Measurements from ENCODE around the gene MAPKAPK3.
"Not testable (repeated sequence)": the region's sequence is repeated elsewhere in the genome, so short reads cannot be mapped to it uniquely, and the experiment has no call there.

Gene MAPKAPK3

DNA sequence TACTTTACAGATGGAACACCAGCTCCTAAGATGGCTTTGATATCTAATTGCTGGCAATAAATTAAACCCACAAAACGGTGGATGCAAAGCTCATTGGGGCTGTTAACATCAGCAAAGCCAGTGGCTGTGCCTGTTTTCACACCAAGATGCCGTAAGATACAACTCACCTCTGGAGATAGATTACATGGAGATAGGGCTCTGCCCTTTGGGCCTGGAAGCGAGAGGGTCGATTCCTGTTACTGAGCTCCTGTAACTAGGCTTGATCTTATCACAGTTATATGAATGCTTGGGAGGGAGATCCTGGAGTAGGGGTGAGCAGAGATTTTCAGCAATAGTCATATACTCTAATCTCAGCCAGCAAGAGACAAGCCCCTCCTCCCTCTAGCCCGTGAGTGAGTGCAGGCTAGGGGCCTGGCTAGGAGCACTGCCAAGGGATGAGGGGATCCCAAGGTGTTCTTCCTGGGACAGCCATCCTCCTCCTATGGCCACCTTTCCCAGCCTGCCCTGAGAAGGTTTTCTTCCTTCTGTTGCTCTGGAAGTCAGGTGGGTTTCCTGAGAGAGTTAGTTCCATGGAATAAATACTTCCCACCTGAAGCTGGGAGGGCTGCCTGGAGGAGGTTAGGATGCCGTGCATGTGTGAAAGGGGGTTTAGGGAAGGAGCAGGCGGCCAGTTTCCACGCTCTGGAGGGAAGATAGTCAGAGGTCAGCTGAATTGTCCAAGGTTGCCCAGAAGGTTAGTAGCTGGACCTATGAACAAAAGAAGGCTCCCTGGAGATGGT is 39.7 kb downstream of the MAPKAPK3 start:
- no peak for DNase-seq (ENCODE audit: low spot score)

DNA sequence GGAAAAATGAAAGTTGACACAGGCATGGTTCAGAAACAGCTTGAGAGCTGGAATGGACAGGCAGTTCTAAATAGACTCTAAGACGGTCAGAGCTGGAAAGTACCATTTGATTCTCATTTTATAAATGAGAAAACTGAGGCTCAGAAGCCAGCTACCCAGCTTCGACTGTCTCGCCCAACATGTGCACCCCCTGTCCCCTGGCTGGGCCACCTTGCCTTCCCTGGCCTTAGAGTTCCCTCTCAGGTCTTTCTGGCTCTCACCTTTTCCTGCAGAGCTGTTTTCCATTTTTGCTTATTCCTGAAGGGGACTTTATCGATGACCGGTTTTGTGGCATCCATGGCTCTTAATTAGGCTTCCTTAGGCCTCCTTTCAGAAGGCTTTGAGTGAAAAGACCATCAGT is 40.5 kb downstream of the MAPKAPK3 start:
- no peak for DNase-seq (ENCODE audit: low spot score)

DNA sequence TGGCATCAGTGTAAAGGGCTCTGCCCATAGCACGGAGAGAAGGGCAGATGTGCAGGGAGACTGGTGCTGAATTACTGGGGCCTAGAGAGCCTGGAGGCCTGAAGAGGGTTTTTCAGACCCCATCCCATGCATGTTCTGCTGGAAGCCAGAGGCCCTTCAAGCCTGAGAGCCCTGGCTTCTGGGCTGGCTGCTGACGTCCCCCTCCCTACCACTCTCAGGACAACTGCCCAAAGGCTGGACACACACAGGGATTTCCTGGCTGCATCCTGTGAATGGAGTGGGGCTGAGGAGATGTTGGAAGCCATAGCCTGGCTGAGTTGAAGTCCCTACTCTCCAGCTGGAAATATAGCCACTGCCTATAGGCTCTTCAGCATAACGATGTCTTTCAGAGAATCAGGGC is 40.9 kb downstream of the MAPKAPK3 start:
- DNase-seq (ENCODE audit: low spot score), result no peak

DNA sequence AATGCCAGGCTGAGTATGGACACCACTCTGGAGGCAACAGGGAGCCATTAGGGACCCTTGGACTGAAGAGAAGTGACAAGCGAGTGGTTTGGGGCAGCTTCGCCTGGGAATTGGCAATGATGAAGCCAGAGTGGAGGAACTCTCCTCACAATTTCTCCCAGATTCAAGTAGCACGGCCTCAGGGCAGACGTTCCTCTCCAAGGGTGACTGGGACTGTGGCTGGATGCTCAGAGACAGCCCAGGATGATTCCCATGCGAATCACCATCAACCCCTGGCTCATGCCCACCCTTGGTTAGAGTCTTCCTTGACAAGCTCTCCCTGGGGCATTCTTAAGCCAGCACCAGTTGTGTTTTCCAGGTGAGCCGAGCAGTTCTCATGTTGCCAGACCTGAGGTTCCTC is 41.5 kb downstream of the MAPKAPK3 start:
- DNase-seq (ENCODE audit: low spot score), result no peak

DNA sequence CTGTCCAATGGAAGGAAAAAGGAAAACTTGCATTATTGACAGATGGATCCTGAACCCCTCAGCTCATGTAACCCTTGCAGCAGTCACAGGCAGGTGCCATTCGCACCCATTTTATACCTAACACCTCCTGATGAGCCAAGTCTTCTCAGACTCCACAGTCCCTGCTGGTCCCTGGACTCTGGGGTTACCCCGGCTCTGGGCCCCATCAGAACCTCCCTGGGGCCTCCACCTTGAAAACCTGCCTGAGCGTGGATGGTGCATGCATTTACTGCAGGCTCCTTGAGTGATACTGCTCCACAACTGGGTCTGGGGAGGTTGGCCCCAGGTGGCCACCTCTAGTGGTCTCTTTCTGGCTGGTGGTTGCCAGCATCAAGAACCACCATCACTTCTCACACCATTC is 41.9 kb downstream of the MAPKAPK3 start:
- DNase-seq (ENCODE audit: low spot score), result no peak

DNA sequence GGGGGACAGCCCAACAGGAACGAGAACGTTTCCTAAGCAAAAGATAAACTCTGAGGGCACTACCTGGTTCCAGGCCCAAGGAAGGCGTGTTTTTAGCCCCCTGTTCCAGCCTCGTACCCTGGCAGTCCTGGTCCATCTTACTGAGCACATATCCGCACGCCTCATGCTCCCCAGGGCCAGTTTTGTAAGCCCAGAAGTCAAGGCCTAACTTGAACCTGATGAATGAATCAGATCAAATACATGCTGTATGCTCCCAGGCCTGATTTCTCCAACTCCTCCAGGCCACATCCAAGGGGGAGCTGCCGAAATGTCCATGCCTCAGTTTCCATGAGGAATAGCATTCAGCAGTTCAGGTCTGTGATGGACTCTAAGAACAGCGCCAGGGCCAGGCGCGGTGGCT is 43.4 kb downstream of the MAPKAPK3 start:
- no peak for DNase-seq (ENCODE audit: low spot score)

DNA sequence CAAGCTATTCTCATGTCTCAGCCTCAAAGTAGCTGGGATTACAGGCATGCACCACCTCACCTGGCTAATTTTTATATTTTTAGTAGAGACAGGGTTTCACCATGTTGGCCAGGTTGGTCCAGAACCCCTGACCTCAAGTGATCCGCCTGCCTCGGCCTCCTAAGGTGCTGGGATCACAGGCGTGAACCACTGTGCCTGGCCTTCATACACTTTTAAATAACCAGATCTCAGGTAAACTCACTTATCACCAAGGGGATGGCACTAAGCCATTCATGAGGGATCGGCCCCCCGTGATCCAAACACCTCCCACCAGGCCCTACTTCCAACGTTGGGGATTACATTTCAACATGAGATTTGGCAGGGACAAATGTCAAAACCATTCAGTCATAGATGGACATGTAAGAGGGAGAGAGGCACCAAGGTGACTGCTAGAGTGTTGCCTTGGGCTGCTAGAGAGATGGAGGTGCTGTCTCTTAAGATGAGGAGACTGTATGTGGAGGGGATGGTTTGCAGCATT is 44.4 kb downstream of the MAPKAPK3 start:
- no peak for DNase-seq (ENCODE audit: low spot score)

DNA sequence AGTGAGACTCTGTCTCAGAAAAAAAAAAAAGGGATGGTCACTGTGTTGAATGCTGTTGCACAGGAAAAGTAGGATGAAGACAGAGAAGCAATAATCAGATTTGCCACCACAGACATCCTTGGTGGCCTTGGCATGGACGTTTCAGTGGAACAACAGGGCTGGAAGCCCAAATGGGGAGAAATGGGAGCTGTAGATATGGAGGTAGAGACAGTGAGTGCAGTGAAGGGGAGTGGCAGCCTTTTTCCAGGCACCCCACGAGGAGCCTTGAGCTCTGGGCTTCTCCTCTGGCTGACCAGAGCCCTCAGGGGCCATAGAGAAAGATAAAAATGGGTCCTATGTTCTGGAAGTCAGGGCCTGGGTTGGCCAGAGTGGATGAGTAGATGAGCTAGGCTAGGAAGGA is 45.5 kb downstream of the MAPKAPK3 start:
- DNase-seq (ENCODE audit: low spot score), result no peak

DNA sequence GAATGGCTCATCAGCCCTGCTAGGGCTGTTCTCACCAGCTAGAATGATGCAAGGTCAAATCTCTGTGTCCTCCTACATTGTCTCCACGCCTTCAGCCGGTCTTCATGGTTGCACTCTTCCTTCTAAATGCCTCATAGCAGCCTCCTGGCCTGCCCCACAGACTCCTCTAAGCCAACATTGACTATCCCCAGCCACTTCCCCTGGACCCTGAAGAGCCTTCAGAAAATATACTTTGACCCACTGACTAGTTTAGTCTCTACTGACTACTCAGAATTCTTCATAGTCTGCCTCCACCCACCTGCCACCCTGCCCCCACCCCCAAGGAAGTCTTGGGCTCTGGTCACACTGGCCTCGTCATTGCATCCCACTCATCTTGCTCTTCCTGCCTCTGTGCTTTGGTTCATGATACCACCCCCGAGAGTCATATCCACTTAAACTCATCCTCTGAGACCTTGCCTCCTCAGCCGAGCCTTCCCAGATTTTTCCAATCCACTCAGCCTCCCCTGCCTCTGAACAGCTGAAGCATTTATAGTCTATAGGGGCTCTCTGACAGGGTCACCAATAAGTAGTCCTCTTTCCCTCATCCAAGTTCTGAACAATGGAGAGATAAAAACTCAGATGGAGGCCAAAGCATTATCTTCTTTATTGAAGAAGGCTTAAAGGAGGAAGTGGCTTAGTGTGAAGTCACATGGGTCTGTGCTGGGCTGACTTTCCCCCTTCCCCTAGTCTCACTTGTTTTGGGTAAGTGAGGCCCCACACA is 48.3 kb downstream of the MAPKAPK3 start:
- DNase-seq (ENCODE audit: low spot score), result no peak

DNA sequence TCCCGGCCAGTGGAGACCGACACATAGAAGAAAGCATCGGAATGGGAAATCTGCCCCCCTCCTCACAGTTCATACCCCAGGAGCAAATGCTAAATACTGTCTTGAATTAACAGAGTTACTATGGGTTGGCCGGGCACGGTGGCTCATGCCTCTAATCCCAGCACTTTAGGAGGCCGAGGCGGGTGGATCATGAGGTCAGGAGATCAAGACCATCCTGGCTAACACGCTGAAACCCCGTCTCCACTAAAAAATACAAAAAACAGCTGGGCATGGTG is 48.8 kb downstream of the MAPKAPK3 start:
- DNase-seq (ENCODE audit: low spot score), result not testable (repeated sequence)

DNA sequence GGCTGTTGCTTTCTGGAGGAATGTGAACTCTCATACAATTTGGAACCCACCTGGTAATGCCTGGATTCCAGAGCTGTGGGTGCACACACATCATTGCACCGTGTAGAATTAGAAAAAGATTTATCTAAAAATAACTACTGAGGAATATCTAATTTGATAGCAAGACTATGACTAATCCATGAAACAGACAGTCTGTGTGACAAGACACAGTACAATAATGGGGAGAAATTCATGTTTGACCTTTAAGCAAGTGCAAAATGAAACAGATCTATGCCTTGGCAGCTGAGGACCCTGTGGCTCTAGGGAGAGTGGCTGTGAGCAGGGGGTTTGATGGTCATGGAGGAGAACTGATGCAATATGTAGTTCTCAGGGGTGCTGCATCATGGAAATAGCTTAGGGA is 49.9 kb downstream of the MAPKAPK3 start:
- DNase-seq (ENCODE audit: low spot score), result no peak

DNA sequence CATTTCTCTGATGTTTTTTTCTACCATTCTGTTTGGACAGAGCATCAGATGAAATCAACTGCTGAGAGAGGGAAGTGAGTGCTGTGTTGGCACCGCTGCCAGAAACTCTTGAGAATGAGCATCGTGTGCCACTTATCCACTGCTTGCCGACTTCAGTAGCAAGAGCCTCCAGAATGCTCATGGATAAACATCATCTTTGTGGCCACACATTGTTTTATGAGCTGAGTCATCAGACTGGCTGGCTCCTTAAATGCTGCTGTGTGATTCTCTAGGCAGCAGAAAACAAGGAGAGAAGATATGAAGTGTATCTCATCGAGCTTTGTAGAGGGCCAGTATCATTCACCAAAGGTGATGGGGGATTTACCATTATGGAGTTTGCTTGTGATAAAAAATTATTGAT is 54.4 kb downstream of the MAPKAPK3 start:
- DNase-seq (ENCODE audit: low spot score), result no peak

DNA sequence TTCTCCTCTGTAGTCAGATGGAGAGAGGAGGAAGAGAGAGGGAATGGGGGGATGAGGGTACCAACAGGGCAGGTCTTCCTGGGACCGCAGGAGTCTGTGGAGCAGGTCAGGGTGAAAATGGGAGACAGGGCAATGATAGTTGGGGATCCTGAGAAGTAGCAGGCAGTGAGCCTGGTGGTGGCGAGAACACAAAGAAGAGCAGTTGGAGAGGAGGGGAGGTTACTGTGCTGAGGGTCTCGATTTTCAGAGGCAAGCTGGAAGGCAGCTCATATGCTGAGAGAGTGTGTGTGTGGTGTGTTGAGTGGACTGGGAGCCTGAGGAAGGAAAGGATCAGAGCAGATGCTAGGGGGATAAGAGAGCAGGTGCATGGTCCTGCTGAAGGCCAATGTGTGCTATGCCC is 55.7 kb downstream of the MAPKAPK3 start:
- no peak for DNase-seq (ENCODE audit: low spot score)

DNA sequence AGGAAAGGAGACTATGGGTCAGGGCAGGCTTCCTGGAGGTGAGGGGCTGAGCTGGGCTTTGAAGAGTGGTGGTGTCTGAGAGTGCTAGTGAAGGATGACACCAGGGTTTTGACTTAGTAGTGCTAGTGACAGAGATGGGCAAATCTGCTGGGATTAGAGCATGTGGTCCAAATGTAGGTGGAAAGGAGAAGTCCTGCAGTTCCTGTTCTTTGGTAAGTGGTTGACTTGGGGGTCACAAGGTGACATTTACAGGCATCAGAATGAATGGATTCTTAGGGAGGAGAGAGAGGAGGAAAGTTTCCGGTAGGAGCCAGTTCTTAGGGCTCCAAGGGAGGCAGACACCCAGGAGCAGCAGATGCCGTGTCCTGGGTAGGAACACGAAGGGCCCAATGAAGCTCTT is 57.0 kb downstream of the MAPKAPK3 start:
- DNase-seq (ENCODE audit: low spot score), result no peak

DNA sequence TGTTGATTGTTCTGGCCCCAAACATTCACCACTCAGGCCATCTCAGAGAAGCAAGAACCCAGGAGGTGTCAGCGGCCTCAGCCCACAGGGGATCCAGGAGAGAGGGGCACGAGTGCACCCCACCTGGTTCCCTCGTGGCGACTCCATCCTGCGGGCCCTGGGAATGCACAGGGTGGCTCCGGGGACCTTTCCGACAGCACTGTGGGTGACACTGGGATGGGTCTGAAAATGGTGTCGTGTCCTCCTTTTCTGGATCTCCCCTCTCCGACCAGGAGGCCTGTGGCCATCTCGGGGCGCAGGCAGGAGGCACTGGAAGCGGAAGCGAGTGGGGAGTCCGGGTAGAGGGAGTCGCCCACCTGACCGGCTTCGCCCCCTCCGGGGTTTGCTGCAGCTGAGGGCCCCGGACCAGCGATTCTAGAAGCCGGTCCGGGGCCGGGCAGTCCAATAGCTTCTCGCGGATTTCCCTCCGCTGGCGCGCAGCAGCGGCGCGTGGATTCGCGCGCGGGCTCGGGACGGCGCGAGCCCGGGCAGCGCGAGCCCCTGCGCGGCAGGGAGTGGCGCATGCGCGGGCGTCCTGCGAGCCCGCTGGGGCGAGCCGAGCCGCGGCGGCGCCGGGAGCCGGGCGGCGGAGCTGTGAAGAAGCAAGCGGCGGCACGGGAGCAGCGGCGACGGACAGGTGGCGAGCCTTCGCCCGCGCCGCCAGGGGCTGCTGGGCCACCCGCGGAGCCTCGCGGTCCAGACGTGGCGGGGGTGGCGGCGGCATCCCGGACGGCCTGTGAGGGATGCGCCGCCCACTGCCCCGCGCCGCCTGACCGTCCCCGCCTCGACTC is 57.6 kb downstream of the MAPKAPK3 start, which contains the start of gene DOCK3:
Gene DOCK3 (plus strand): TSS at position 579 of the 830 bp plus-strand sequence. CDS start 337 bp downstream, outside the sequence.
- no peak for DNase-seq (ENCODE audit: low spot score)

DNA sequence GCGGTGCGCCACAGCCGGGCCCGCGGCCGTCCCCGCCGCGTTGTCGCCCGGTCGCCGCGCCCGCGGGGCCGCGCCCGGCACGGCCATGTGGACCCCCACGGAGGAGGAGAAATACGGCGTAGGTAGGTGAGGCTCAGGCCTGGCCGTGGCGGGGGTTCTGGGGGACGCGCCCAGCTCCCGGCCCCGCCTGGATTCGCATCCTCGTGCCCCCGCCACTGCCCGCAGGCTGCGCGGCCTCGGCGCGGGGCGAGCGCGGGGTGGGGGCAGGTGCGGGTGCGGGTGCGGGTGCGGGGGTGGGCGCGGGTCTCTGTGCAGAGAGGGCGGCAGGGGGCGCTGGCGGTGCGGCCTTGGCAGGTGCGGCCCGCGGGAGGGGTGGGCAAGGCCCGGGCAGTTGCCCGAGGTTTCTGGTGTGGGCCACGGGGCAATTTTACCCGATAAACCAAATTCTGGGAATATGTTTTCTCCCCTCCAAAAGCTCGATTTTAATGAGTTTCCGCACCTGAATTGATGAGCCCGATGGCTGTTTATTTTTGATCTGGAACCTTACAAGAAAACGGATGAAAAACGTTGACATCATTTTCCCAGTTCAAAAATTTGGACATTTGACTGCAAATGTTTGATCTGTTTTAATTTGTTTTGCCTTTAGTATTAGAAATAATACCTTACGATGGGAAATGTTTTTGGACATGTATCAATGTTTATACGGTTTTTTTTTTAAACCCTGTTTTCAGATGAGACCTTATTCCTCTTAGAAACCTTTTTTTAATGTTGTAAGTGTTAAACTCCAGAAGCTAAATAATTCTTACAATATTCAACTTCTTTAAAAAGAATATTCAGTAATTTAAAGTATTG is 58.5 kb downstream of the MAPKAPK3 start:
- DNase-seq (ENCODE audit: low spot score), result no peak

DNA sequence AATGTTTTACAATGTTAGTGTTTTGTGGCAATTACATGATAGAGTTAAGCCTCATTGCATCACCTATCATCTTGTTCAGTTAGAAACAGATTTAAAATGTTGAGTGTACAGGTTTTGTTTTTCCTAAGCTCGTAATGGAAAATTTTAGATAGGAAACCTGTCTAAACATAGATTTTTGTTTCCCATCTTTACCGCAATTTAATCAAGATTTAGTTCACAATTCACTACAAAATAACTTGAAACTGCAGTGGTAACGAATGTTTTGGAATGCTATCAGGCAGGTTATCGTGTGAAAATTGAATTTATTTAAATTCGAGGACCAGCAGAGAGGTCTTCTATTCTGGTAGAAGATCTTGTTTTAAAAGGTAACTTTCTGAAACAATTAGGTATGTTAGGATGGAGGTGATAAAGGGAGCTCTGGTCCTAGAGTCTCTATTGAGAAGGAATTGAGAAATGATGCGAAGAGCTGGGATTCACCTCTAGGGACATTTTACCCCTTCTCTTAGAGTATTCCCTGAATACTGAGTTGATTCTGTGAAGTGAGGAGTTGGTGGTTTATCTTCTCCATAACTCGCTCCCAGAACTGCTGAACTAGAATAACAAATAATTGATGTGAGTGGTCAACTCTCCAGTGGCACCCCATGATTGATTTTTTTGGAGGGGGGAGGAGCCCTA is 59.2 kb downstream of the MAPKAPK3 start:
- no peak for DNase-seq (ENCODE audit: low spot score)

DNA sequence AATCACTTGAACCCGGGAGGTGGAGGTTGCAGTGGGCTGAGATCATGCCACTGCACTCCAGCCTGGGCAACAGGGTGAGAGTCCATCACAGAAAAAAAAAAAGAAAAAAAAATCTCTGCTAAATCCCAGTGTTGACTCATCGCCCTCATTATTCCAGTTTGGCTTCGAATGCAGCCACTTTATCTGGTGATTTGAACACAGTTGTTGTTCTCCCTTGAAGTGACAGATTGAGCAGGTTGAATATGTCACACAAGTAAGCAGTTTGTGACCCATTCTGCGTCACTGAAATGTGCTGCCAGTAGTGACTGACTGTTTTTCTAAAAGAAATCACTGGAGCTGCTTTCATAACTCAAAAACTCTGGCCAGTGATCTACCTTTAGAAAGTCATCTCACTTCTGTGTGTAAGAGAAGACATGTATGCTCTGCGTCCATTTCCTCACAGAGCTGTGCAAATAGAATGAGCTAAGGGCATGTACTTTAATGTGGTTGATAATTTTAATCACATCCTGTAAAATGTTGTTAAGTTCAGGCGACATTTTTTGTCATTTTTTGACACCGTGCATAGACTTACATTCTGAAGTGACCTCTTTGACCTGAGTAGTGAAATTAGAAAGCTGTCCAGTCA is 70.3 kb downstream of the MAPKAPK3 start:
- DNase-seq (ENCODE audit: low spot score), result no peak

DNA sequence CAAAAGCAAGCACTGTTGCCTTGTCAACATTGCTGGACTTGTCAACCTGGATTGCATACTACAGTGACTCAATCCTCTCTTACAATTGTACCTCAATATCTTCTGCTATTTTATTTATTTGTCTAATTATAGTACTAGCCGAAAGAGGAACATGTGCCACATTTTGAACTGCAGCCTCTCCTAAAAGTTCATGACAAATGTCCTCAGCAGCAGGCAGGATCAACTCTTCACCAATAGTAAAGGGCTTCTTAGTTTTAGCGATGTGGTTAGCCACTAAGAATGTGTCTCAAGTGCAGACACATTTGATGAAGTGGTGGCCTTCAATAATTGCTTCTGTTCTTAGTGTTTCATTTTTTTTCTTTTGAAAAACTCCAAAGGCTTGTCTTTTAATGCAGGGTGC is 71.0 kb downstream of the MAPKAPK3 start:
- no peak for DNase-seq (ENCODE audit: low spot score)

DNA sequence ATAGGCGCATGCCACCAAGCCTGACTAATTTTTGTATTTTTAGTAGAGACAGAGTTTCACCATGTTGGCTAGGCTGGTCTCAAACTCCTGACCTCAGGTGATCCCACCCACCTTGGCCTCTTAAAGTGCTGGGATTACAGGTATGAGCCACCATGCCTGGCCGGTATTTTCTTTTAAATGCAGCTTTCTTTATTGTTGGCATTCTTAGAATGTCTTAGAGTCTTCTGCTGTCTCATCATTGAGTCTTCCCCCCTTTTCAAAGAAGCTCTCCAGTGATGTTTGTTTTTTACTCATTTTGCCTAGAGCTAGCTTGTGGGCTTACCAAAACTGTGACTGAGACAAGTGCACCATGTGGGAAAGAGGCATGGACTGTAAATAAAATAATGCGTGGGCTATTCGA is 71.7 kb downstream of the MAPKAPK3 start:
- DNase-seq (ENCODE audit: low spot score), result not testable (repeated sequence)

DNA sequence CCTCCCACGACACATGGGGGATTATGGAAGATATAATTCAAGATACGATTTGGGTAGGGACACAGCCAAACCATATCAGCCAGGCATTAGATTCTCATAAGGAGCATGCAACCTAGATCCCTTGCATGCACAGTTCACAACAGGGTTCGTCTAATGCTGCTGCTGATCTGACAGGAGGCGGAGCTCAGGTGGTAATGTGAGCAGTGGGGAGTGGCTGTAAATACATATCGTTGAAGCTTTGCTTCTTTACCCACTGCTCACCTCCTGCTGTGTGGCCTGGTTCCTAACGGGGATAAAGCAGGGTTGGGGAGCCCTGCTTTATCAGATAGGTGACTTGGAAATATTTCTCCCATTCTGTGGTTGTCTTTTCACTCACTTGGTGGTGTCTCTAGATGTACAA is 72.6 kb downstream of the MAPKAPK3 start:
- DNase-seq (ENCODE audit: low spot score), result no peak

All from NAMALWA (cell line).